HepG2 (cell line): ENCODE results near the gene MFAP4. TPM values are rescaled to one million over a fixed set of nuclear protein-coding genes. Genes with fewer than 3 reads are reported as not detected.

Experiments used
- EEA1 ChIP-seq: sonication (generic); formaldehyde crosslinking; IDR thresholded peaks from 2 replicates; pipeline ENCODE4 v1.5.1; 2020; ENCODE audit warnings: mild to moderate bottlenecking, missing genetic modification reagents, borderline replicate concordance
- GMEB1 ChIP-seq: sonication (generic); formaldehyde crosslinking; IDR thresholded peaks from 2 replicates; pipeline ENCODE4 v1.5.1; 2020; ENCODE audit warnings: missing genetic modification reagents, mild to moderate bottlenecking, borderline replicate concordance
- HHEX ChIP-seq: IDR thresholded peaks from 2 replicates; pipeline ENCODE4 v1.6.1; 2016; ENCODE audit warnings: control low read depth
- HIC2 ChIP-seq: sonication (generic); formaldehyde crosslinking; IDR thresholded peaks from 2 replicates; pipeline ENCODE4 v1.9.0; 2022; ENCODE audit warnings: low read depth, missing genetic modification reagents
- HNF4G ChIP-seq, 2 experiments: sonication (generic) in 1 of 2; formaldehyde crosslinking in 1 of 2; IDR thresholded peaks; 2 replicates each; pipeline versions ENCODE4 v1.4.0 to v1.6.1; 2011 to 2020; ENCODE audit warnings: borderline replicate concordance in 2 of 2, low read depth in 2 of 2, mild to moderate bottlenecking in 2 of 2, low read length in 1 of 2, missing genetic modification reagents in 1 of 2, moderate library complexity in 1 of 2
- KDM3A ChIP-seq: IDR thresholded peaks from 2 replicates; pipeline ENCODE4 v1.6.1; 2018; ENCODE audit warnings: low read depth, missing compliant biosample characterization
- KDM5B ChIP-seq: sonication (generic); formaldehyde crosslinking; IDR thresholded peaks from 2 replicates; pipeline ENCODE4 v1.4.0; 2020; ENCODE audit warnings: missing genetic modification reagents, mild to moderate bottlenecking, borderline replicate concordance
- NFKB2 ChIP-seq: sonication (generic); formaldehyde crosslinking; IDR thresholded peaks from 2 replicates; pipeline ENCODE4 v1.4.0; 2020; ENCODE audit warnings: missing genetic modification reagents, borderline replicate concordance
- SIX4 ChIP-seq: sonication (generic); formaldehyde crosslinking; IDR thresholded peaks from 2 replicates; pipeline ENCODE4 v1.4.0; 2020; ENCODE audit warnings: missing genetic modification reagents
- SRSF9 ChIP-seq: fragments of 200-400 bp; formaldehyde crosslinking; IDR thresholded peaks from 2 replicates; pipeline ENCODE4 v1.6.1; 2018; ENCODE audit warnings: borderline replicate concordance, mild to moderate bottlenecking, low read depth, low read length; ENCODE audit not compliant: insufficient read depth, poor library complexity, severe bottlenecking
- TAF1 ChIP-seq: sonication (generic); formaldehyde crosslinking; IDR thresholded peaks from 2 replicates; pipeline ENCODE4 v1.4.0; 2020; ENCODE audit warnings: missing genetic modification reagents
- TRIM22 ChIP-seq: fragments of 450-650 bp; IDR thresholded peaks from 2 replicates; pipeline ENCODE4 v1.6.1; 2017
- ZBTB38 ChIP-seq: sonication (generic); formaldehyde crosslinking; IDR thresholded peaks from 2 replicates; pipeline ENCODE4 v1.5.1; 2020; ENCODE audit warnings: mild to moderate bottlenecking, missing genetic modification reagents
- ZNF572 ChIP-seq: sonication (generic); formaldehyde crosslinking; IDR thresholded peaks from 2 replicates; pipeline ENCODE4 v1.5.1; 2020; ENCODE audit warnings: mild to moderate bottlenecking, missing genetic modification reagents
- ZNF644 ChIP-seq: IDR thresholded peaks from 2 replicates; pipeline ENCODE4 v1.6.1; 2016; ENCODE audit warnings: low read depth
- ZNF740 ChIP-seq: sonication (generic); formaldehyde crosslinking; IDR thresholded peaks from 2 replicates; pipeline ENCODE4 v1.4.0; 2020; ENCODE audit warnings: missing genetic modification reagents
- ZNF777 ChIP-seq: sonication (generic); formaldehyde crosslinking; IDR thresholded peaks from 2 replicates; pipeline ENCODE4 v1.4.0; 2020; ENCODE audit warnings: missing genetic modification reagents
- ZNF83 ChIP-seq: sonication (generic); formaldehyde crosslinking; IDR thresholded peaks from 2 replicates; pipeline ENCODE4 v1.4.0; 2020; ENCODE audit warnings: missing genetic modification reagents, mild to moderate bottlenecking, borderline replicate concordance
- ZNF891 ChIP-seq: sonication (generic); formaldehyde crosslinking; IDR thresholded peaks from 2 replicates; pipeline ENCODE4 v1.5.0; 2020; ENCODE audit warnings: mild to moderate bottlenecking, missing genetic modification reagents
- polyA plus RNA-seq, 8 experiments: library from polyadenylated mRNA; depleted of rRNA in 3 of 8; stranded (reverse) in 7 of 8; unstranded in 1 of 8; fragments of >200 nt; fragmentation: Illumina TruSeq in 4 of 8; extraction: Trizol in 4 of 8; gene quantifications; 2 replicates each; pipeline versions ENCODE4 v1.2.1 to v1.2.3, GENCODE V29; 2011 to 2016; ENCODE audit warnings: low read depth in 4 of 8, missing spikeins in 1 of 8, mixed read lengths in 1 of 8; ENCODE audit not compliant: insufficient read depth in 1 of 8
- total RNA-seq, 5 experiments: library from RNA; depleted of rRNA; stranded (reverse); fragments of >200 nt; fragmentation: Illumina TruSeq; extraction: Trizol; gene quantifications; 2 replicates each; pipeline ENCODE4 v1.2.3, GENCODE V29; 2016; ENCODE audit warnings: low read depth in 1 of 5

MFAP4 gene
- total and polyA plus RNA-seq, 2 of the 13 experiments (the other 11 are each of a cell fraction or from before 2014, with no cell fraction given): 0.08 TPM; not detected in 1

GRCh38 chr17:19364699-19365498, 22.1 kb downstream of the MFAP4 start (continued):
- TF ChIP-seq HIC2 (peak; percentile 72; the same call in 1 of the 2 replicates), ZNF572 (CRISPR knock-in tag) (no peak), TRIM22 (no peak), HHEX (CRISPR knock-in tag) (no peak), ZNF740 (CRISPR knock-in tag) (no peak), TAF1 (CRISPR knock-in tag) (0 out of 2 replicates have a peak, but pooled peaks have one; percentile 8), SRSF9 (no peak), GMEB1 (CRISPR knock-in tag) (peak; percentile 25; the same call in 1 of the 2 replicates), ZNF83 (CRISPR knock-in tag) (no peak), HNF4G (IDR thresholded peaks at IDR 0.05; ENCODE audit: borderline replicate concordance, low read depth, low read length) (peak; percentile 38; the same call in 1 of the 2 replicates), HNF4G (CRISPR knock-in tag; IDR thresholded peaks at IDR 0.05; ENCODE audit: borderline replicate concordance, low read depth) (no peak), KDM5B (CRISPR knock-in tag) (peak; percentile 47; the same call in 1 of the 2 replicates), KDM3A (CRISPR knock-in tag) (0 out of 2 replicates have a peak, but pooled peaks have one; percentile 14), SIX4 (CRISPR knock-in tag) (peak; percentile 98), ZNF891 (peak; percentile 66; the same call in 1 of the 2 replicates), ZNF777 (CRISPR knock-in tag) (0 out of 2 replicates have a peak, but pooled peaks have one; percentile 49), EEA1 (0 out of 2 replicates have a peak, but pooled peaks have one; percentile 10), NFKB2 (peak; percentile 49; the same call in 1 of the 2 replicates), ZNF644 (CRISPR knock-in tag) (0 out of 2 replicates have a peak, but pooled peaks have one; percentile 30), ZBTB38 (CRISPR knock-in tag) (peak; percentile 62; the same call in 1 of the 2 replicates)
